Measurements from ENCODE around the gene IGSF3.
A peak's percentile ranks its signal among the peaks of the same experiment; 100 is the strongest.

DNA sequence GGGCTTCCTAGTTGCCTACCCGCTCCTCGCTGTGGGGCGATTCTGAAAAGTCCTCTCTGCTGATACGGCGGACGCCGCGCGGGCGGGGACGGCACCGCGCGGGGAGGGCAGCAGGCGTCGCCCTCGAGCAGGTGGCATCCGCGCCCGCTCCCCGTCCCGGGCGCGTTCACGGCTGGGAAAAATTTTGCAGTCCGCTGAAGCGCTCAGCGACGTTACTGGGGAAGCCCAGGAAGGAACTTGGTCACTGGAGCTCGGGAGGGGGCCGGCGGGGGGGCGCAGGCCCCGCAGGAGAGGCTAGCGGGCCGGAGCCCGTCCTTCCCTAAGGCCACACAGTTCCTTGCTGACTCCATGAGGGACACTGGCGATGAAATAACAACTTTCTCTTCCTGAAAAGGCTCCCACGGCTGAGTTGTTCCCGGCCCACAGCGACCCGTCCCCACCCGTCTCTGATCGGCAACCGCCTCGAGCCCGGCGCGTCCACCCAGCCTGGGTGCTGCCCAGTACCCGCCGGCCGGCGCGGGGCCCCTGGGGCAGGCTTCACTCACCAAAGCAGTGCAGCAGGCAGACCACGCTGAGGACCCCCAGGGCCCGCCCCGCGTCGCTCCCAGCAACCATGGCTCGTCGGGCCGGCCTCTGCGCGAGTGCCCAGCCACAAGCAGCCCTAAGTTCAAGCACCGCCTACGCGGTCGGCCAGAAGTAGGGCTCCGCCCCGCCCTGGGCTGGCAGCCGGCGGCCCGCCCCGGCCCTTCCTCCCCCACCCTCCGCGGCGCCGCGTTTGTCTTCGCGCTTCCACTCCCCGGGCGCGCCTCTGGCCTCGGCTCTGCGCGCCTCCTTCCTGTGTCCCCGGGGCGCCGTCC is 96.9 kb downstream of the IGSF3 start, which contains the start of gene CD58:
- TF ChIP-seq CTCF (IDR thresholded peaks at IDR 0.05; ENCODE audit: low read depth, low read length) (peak; percentile 45), MYC (IDR thresholded peaks at IDR 0.05; ENCODE audit: low read depth, low read length) (peak; percentile 72)
